Body of pancreas (tissue), 4 donors: ENCODE data around the gene SIRPB2. TPM values are rescaled to one million over a fixed set of nuclear protein-coding genes. Genes with fewer than 3 reads are reported as not detected.

Experiments used
- ATAC-seq: fragments of 150-250 bp; one replicate; pipeline ENCODE4 v1.9.1; 2016
- DNase-seq, 4 donors: peaks; one replicate each; pipeline ENCODE4 v3.0.0-alpha.2; 2019
- H3K27ac ChIP-seq, 4 donors: fragments of 200-600 bp; sonication (generic); 1 replicate in 3 of 4; 2 replicates in 1 of 4; pipeline versions ENCODE4 v1.5.1 to v1.6.1; 2016 to 2019; ENCODE audit warnings: mild to moderate bottlenecking in 1 of 4, mixed read lengths in 1 of 4, moderate library complexity in 1 of 4
- H3K27me3 ChIP-seq, 2 donors: fragments of 200-600 bp; sonication (generic); one replicate each; pipeline ENCODE4 v1.6.0; 2016; ENCODE audit warnings: mild to moderate bottlenecking in 1 of 2
- H3K36me3 ChIP-seq, 2 donors: fragments of 200-600 bp; sonication (generic); replicated peaks in 1 of 2; 2 replicates each; pipeline ENCODE4 v1.5.1; 2016; ENCODE audit warnings: low read depth in 2 of 2; ENCODE audit not compliant: insufficient read depth in 1 of 2
- H3K4me1 ChIP-seq: fragments of 200-600 bp; sonication (generic); one replicate; pipeline ENCODE4 v1.6.0; 2016
- H3K4me3 ChIP-seq, 2 donors: fragments of 200-600 bp; sonication (generic); 1 replicate in 1 of 2; 2 replicates in 1 of 2; pipeline ENCODE4 v1.5.1; 2016 to 2019
- H3K9me3 ChIP-seq, 3 donors: fragments of 200-600 bp; sonication (generic); 1 replicate in 2 of 3; 2 replicates in 1 of 3; pipeline ENCODE4 v1.5.1; 2016
- CTCF ChIP-seq, 7 experiments: fragments of 450-650 bp in 4 of 7; fragments of 200-600 bp in 3 of 7; sonication (generic) in 3 of 7; IDR thresholded peaks; one replicate each; pipeline ENCODE4 v1.5.1; 2016 to 2019; ENCODE audit warnings: antibody characterized with exemption in 7 of 7
- POLR2A ChIP-seq, 3 donors: fragments of 450-650 bp; IDR thresholded peaks; one replicate each; pipeline ENCODE4 v1.6.1; 2016; ENCODE audit warnings: antibody characterized with exemption in 3 of 3, mild to moderate bottlenecking in 2 of 3
- WGBS, 2 donors: methylation state at CpG; one replicate each; pipeline ENCODE4 v1.1.5; 2017; 5-methylcytosine and 5-hydroxymethylcytosine counted together
- intact Hi-C: fragments of 100-400 bp; cut with DNase I; formaldehyde crosslinking; loops from one replicate; pipeline ENCODE4 v1.15.1; 2023
- total RNA-seq, 2 donors: library from RNA; depleted of rRNA; stranded (reverse); fragments of >200 nt; gene quantifications; one replicate each; pipeline ENCODE4 v1.1.0, GENCODE V29; 2016

Gene SIRPB2
- 1 to 10 TPM in 1 of 2 donors, under 1 TPM in 1; 0.33 to 2.3 TPM for total RNA-seq

GRCh38 chr20:1491281-1491840 lies at the start of gene SIRPB2:
TSS of gene SIRPB2 (minus strand) at chr20:1491420. CDS start at chr20:1491359, 61 bp downstream.
- 62 to 69% methylated on average over 6 to 11 of the region's 11 CpGs for WGBS, 2 donors
- peak in 2 of 4 donors; percentile 17 to 65 for DNase-seq

GRCh38 chr20:1539816-1540419 lies 48.7 kb upstream of the SIRPB2 start:
- no peaks in the 10 kb centered on the region for H3K4me1 ChIP-seq
- H3K36me3 ChIP-seq: no peaks in the 10 kb centered on the region
- intact Hi-C loops: no loop called here
- no peak for ATAC-seq
- no peak for TF ChIP-seq POLR2A (IDR thresholded peaks at IDR 0.05)
- no peak for TF ChIP-seq CTCF (IDR thresholded peaks at IDR 0.05)
- no peak overlapping the region for H3K4me3 ChIP-seq
- 23 to 81% methylated on average over 1 of the region's 1 CpG for WGBS, 2 donors
- no peak overlapping the region for H3K27ac ChIP-seq
- DNase-seq: no peak
- no peaks in the 10 kb centered on the region for H3K27me3 ChIP-seq
- H3K9me3 ChIP-seq: no peaks in the 10 kb centered on the region

More at GRCh38 chr20:1491281-1491840, at the start of gene SIRPB2:
- Histone ChIP-seq H3K36me3 (no peaks in the 10 kb centered on the region), H3K9me3 (no peaks in the 10 kb centered on the region), H3K4me3 (no peak within 1 kb of the TSS), H3K27ac (peak within 1 kb of the TSS in 2 of 4 donors; percentile 27 to 77), H3K27me3 (no peaks in the 10 kb centered on the region), H3K4me1 (no peaks in the 10 kb centered on the region)
- TF ChIP-seq POLR2A (IDR thresholded peaks at IDR 0.05): peak in 2 of 3 donors; percentile 21 to 55
- no peak for TF ChIP-seq CTCF (IDR thresholded peaks at IDR 0.05)
- intact Hi-C loops: no loop called here
- no peak for ATAC-seq

GRCh38 chr20:1538655-1539054 lies 47.4 kb upstream of the SIRPB2 start:
- H3K4me3 ChIP-seq: no peak overlapping the region
- H3K4me1 ChIP-seq: no peaks in the 10 kb centered on the region
- TF ChIP-seq CTCF (IDR thresholded peaks at IDR 0.05): no peak
- TF ChIP-seq POLR2A (IDR thresholded peaks at IDR 0.05): no peak
- no peaks in the 10 kb centered on the region for H3K9me3 ChIP-seq
- H3K36me3 ChIP-seq: no peaks in the 10 kb centered on the region
- no peak overlapping the region for H3K27ac ChIP-seq
- H3K27me3 ChIP-seq: no peaks in the 10 kb centered on the region
- DNase-seq (no peak), ATAC-seq (no peak)
- intact Hi-C loops: no loop called here

- intact Hi-C loops: no loop called here
- Histone ChIP-seq H3K36me3 (no peaks in the 10 kb centered on the region), H3K9me3 (no peaks in the 10 kb centered on the region), H3K4me1 (no peaks in the 10 kb centered on the region), H3K27me3 (no peaks in the 10 kb centered on the region), H3K4me3 (no peak overlapping the region), H3K27ac (peak overlapping the region in 2 of 4 donors; percentile 39 to 75)
- ATAC-seq (no peak), DNase-seq (peak in 2 of 4 donors; percentile 9 to 70)
- WGBS, 2 donors: 38 to 42% methylated on average over 4 of the region's 4 CpGs
- TF ChIP-seq CTCF (IDR thresholded peaks at IDR 0.05) (no peak), POLR2A (IDR thresholded peaks at IDR 0.05) (no peak)
These were observed 46.5 kb upstream of the SIRPB2 start for GRCh38 chr20:1537731-1538058.
